Kidney (tissue), 14 donors: ENCODE measurements around the gene STMP1. TPM values are rescaled to one million over a fixed set of nuclear protein-coding genes. Genes with fewer than 3 reads are reported as not detected.

Experiments used
- DNase-seq, 5 donors: peaks; one replicate each; pipeline ENCODE4 v3.0.0-alpha.2; 2013 to 2020
- FAIRE-seq: peaks from 2 replicates; lab custom pipeline; 2012; peaks lifted over from hg19 to GRCh38; lab: Jason Lieb, UNC
- H3K27ac ChIP-seq, 2 donors: one replicate each; pipeline ENCODE4 v1.7.0; 2013; ENCODE audit warnings: low read depth in 2 of 2, low read length in 2 of 2, inconsistent platforms in 1 of 2
- H3K27me3 ChIP-seq: one replicate; pipeline ENCODE4 v1.7.1; 2013; ENCODE audit warnings: low read length, inconsistent platforms; ENCODE audit not compliant: control insufficient read depth, insufficient read depth
- H3K36me3 ChIP-seq, 3 donors: one replicate each; pipeline versions ENCODE4 v1.7.0 to v1.7.1; 2013; ENCODE audit warnings: low read length in 3 of 3, control low read depth in 1 of 3, inconsistent platforms in 1 of 3; ENCODE audit not compliant: insufficient read depth in 3 of 3, control insufficient read depth in 2 of 3
- H3K4me1 ChIP-seq, 3 donors: one replicate each; pipeline versions ENCODE4 v1.7.0 to v1.7.1; 2013; ENCODE audit warnings: low read length in 3 of 3, inconsistent platforms in 1 of 3, low read depth in 1 of 3; ENCODE audit not compliant: control insufficient read depth in 2 of 3, insufficient read depth in 2 of 3
- H3K4me3 ChIP-seq, 3 donors: one replicate each; pipeline versions ENCODE4 v1.7.0 to v1.8.1; 2013; ENCODE audit warnings: low read length in 3 of 3, control low read depth in 1 of 3, inconsistent platforms in 1 of 3
- H3K9ac ChIP-seq, 3 donors: one replicate each; pipeline versions ENCODE4 v1.7.0 to v1.7.1; 2013; ENCODE audit warnings: low read length in 3 of 3, control low read depth in 1 of 3, inconsistent platforms in 1 of 3
- H3K9me3 ChIP-seq, 3 donors: one replicate each; pipeline versions ENCODE4 v1.7.0 to v1.7.1; 2013; ENCODE audit warnings: low read length in 3 of 3, control low read depth in 1 of 3, inconsistent platforms in 1 of 3; ENCODE audit not compliant: control insufficient read depth in 2 of 3, insufficient read depth in 1 of 3
- intact Hi-C: fragments of 100-400 bp; cut with DNase I; formaldehyde crosslinking; loops from one replicate; pipeline ENCODE4 v1.11.1; 2022
- polyA plus RNA-seq: library from polyadenylated mRNA; stranded (reverse); fragments of 350-450 nt; fragmentation: Illumina TruSeq; extraction: RNeasy Lipid Tissue Mini Kit (QIAGEN cat#74804); gene quantifications from one replicate; pipeline ENCODE4 v1.2.3, GENCODE V29; 2014; ENCODE audit warnings: low read depth, low replicate concordance; ENCODE audit not compliant: insufficient read depth
- total RNA-seq: library from RNA; stranded (reverse); fragmentation: NEBNext Ultra II Directional; extraction: Animal tissue kit (Norgen Biotek cat#: 25700); gene quantifications from one replicate; pipeline ENCODE4 v1.2.1, GENCODE V29; 2021
- TF ChIP-seq, protein P1 (sequence below): IDR thresholded peaks from 3 replicates; pipeline ENCODE4 v1.5.1; 2012; ENCODE audit warnings: mild to moderate bottlenecking, moderate library complexity, borderline replicate concordance; ENCODE audit not compliant: insufficient read depth; ENCODE audit errors: extremely low read depth
- donor health status: control.
- donor health status: control.
- donor health status: control.
- donor health status: control.
- donor health status: control.
- donor health status: DM: yes; HTN: yes; CAD: no.
- donor health status: Normal renal cell carcinoma (clear cell type).

STMP1 gene
- total and polyA plus RNA-seq, 2 donors from 2014 or later, result 35.8 to 40.8 TPM

DNA sequence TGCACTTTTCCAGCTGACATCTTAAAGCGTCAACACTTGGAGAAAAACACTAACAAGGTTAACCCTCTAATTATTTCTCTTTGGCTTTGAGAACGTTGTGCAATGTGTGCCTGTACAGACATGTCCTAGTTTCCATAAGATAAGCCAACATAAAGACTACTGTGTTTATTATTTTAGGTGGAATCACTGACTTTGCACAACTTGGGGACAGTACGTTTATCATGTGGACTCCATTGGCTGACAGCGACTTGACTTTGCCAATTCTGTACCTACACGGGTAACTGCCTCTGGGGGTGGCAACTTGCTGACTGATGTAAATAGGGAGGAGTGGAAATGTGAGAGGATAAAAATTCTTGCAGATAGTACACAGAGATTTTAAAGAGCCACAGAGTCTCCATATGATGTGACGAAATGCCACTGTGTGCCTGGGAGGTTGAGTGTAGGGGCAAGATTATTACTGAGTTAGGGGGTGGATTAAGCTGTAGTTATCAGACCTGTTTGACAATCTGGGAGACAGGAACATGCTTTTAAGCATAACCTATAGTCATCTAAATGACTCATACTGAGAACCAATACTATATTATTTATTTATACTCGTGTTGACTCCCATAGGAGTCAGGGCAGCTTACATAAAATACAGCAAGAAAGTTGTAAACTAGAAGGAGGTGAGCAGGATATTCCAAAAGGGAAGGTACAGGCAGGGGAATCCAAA, 44.7 kb downstream of the STMP1 start:
- intact Hi-C loops, result no loop called here
- Histone ChIP-seq H3K27me3 (no peaks in the 10 kb centered on the region), H3K4me1 (peaks cover 0 to 4% (median 0%) of the 10 kb centered on the region in 3 donors), H3K36me3 (no peaks in the 10 kb centered on the region), H3K4me3 (no peak overlapping the region), H3K9me3 (no peaks in the 10 kb centered on the region), H3K27ac (no peak overlapping the region), H3K9ac (no peak overlapping the region)
- TF ChIP-seq, protein P1, sequence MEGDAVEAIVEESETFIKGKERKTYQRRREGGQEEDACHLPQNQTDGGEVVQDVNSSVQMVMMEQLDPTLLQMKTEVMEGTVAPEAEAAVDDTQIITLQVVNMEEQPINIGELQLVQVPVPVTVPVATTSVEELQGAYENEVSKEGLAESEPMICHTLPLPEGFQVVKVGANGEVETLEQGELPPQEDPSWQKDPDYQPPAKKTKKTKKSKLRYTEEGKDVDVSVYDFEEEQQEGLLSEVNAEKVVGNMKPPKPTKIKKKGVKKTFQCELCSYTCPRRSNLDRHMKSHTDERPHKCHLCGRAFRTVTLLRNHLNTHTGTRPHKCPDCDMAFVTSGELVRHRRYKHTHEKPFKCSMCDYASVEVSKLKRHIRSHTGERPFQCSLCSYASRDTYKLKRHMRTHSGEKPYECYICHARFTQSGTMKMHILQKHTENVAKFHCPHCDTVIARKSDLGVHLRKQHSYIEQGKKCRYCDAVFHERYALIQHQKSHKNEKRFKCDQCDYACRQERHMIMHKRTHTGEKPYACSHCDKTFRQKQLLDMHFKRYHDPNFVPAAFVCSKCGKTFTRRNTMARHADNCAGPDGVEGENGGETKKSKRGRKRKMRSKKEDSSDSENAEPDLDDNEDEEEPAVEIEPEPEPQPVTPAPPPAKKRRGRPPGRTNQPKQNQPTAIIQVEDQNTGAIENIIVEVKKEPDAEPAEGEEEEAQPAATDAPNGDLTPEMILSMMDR, result no peak
- DNase-seq (no peak), FAIRE-seq (no peak)

DNA sequence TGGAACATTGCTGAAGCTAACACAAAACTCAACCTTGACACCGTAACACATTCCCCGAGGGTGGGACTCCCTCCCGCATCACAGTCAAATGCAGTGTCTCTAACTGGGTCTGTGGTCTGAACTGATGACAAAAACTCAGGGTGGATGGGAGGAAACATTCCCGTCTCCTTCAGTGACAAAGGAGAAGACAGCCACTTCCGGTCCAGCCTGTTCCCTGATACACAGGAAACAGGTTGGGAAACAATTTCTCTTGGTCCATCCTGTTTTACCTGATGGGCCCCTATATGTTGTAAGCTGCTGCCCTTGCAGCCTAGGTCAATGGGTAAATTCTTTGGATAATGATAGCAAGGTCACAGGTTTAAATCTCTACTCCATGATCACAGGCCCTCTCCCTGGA, 45.3 kb downstream of the STMP1 start:
- Histone ChIP-seq H3K4me1 (peaks cover 0 to 4% (median 0%) of the 10 kb centered on the region in 3 donors), H3K36me3 (no peaks in the 10 kb centered on the region), H3K9ac (no peak overlapping the region), H3K27ac (no peak overlapping the region), H3K27me3 (no peaks in the 10 kb centered on the region), H3K9me3 (no peaks in the 10 kb centered on the region), H3K4me3 (no peak overlapping the region)
- intact Hi-C loops, result no loop called here
- no peak for DNase-seq
- no peak for FAIRE-seq
- TF ChIP-seq, protein P1, result no peak

DNA sequence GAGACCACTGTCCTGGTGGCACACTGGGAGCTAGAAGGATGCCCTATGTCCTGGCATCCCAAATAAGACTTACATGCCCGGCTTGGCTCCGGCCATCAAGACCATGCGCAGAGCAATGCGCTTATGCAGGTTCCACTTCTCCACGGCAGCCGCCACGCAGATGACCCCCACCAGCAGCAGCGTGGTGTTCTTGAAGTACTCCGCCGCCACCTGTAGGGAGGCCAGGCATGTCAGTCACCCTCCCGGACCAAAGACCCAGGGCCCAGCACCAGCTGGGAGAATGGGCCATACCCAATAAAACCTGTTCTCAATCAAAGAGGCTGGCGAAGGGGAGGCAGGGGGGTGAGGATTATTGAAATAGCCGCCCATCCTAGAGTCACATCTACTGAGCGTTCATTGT, 45.7 kb downstream of the STMP1 start:
- intact Hi-C loops, result no loop called here
- no peaks in the 10 kb centered on the region for H3K9me3 ChIP-seq
- H3K4me3 ChIP-seq, result no peak overlapping the region

More for the DNA sequence above, 45.7 kb downstream of the STMP1 start:
- TF ChIP-seq, protein P1, result no peak
- no peaks in the 10 kb centered on the region for H3K27me3 ChIP-seq
- H3K36me3 ChIP-seq, result no peaks in the 10 kb centered on the region
- FAIRE-seq, result no peak
- no peak overlapping the region for H3K27ac ChIP-seq
- peaks cover 0 to 4% (median 0%) of the 10 kb centered on the region in 3 donors for H3K4me1 ChIP-seq
- no peak for DNase-seq
- no peak overlapping the region for H3K9ac ChIP-seq
